HepG2 (cell line): ENCODE measurements around the gene NDNF. TPM values are rescaled to one million over a fixed set of nuclear protein-coding genes. Genes with fewer than 3 reads are reported as not detected.

Experiments used
- ATAC-seq: fragments of 200-7000 bp; cut with Tn5 transposase; 3 replicates; pipeline ENCODE4 v1.9.1; 2020; ENCODE audit warnings: mild to moderate bottlenecking, moderate library complexity
- BruUV-seq: library from RNA; stranded (reverse); fragments of 400-500 nt; replicated peaks from 2 replicates; lab custom pipeline; 2021; lab: Mats Ljungman, UMichigan
- CTCF ChIA-PET: fragments of 300-600 bp; formaldehyde crosslinking; extraction: SDS; loops from one replicate; lab custom pipeline; 2021; ENCODE audit warnings: low total read pairs, inconsistent platforms, low intra/inter-chr PET ratio; lab: Yijun Ruan, JAX
- POLR2A ChIA-PET: fragments of 350-600 bp; sonication (Branson Sonifier 250); formaldehyde crosslinking; loops from one replicate; lab custom pipeline; 2020; ENCODE audit warnings: antibody characterized with exemption, inconsistent platforms; lab: Yijun Ruan, JAX
- DNase-seq: peaks from one replicate; pipeline ENCODE4 v3.0.0-alpha.2; 2015; ENCODE audit warnings: low spot score
- FAIRE-seq: peaks from 3 replicates; lab custom pipeline; 2011; peaks lifted over from hg19 to GRCh38; lab: Jason Lieb, UNC
- H2AFZ ChIP-seq: one replicate; pipeline ENCODE4 v1.6.1; 2011; ENCODE audit warnings: low read length, inconsistent platforms
- H3K27ac ChIP-seq: fragments of 300-600 bp; 3 replicates; pipeline ENCODE4 v1.8.0; 2011; ENCODE audit warnings: mixed run types, mild to moderate bottlenecking, mixed read lengths, low read length, inconsistent platforms; ENCODE audit not compliant: insufficient read depth; ENCODE audit errors: extremely low read length
- H3K27me3 ChIP-seq, 2 experiments: fragments of 200-600 bp in 1 of 2; 2 replicates in 1 of 2; 3 replicates in 1 of 2; pipeline versions ENCODE4 v1.6.0 to v1.8.0; 2011; ENCODE audit warnings: low read length in 2 of 2, mild to moderate bottlenecking in 2 of 2, moderate library complexity in 2 of 2, inconsistent platforms in 1 of 2; ENCODE audit not compliant: insufficient read depth in 2 of 2, control insufficient read depth in 1 of 2
- H3K36me3 ChIP-seq, 2 experiments: fragments of 200-600 bp in 1 of 2; replicated peaks in 1 of 2; 2 replicates in 1 of 2; 3 replicates in 1 of 2; pipeline versions ENCODE4 v1.5.1 to v1.8.0; 2011; ENCODE audit warnings: low read length in 2 of 2, inconsistent platforms in 1 of 2; ENCODE audit not compliant: insufficient read depth in 2 of 2, control insufficient read depth in 1 of 2
- H3K4me1 ChIP-seq: 2 replicates; pipeline ENCODE4 v1.5.1; 2012; ENCODE audit warnings: low read length, inconsistent platforms; ENCODE audit not compliant: insufficient read depth
- H3K4me2 ChIP-seq: 2 replicates; pipeline ENCODE4 v1.6.0; 2011; ENCODE audit warnings: low read depth, low read length, inconsistent platforms
- H3K4me3 ChIP-seq, 3 experiments: fragments of 200-600 bp in 1 of 3; sonication (generic), shearing (Covaris generic) in 1 of 3; replicated peaks in 1 of 3; 2 replicates each; pipeline ENCODE4 v1.5.1; 2011 to 2016; ENCODE audit warnings: low read length in 3 of 3, inconsistent platforms in 2 of 3, low read depth in 2 of 3, mild to moderate bottlenecking in 2 of 3, control low read depth in 1 of 3, mixed read lengths in 1 of 3; ENCODE audit not compliant: insufficient read depth in 1 of 3
- H3K79me2 ChIP-seq: one replicate; pipeline ENCODE4 v1.6.1; 2011; ENCODE audit warnings: low read length, inconsistent platforms; ENCODE audit not compliant: insufficient read depth
- H3K9ac ChIP-seq: 2 replicates; pipeline ENCODE4 v1.6.0; 2011; ENCODE audit warnings: mild to moderate bottlenecking, low read depth, low read length, inconsistent platforms; ENCODE audit not compliant: insufficient read depth
- H3K9me3 ChIP-seq: 2 replicates; pipeline ENCODE4 v1.5.1; 2012; ENCODE audit warnings: mild to moderate bottlenecking, low read length
- H4K20me1 ChIP-seq: 2 replicates; pipeline ENCODE4 v1.6.0; 2011; ENCODE audit warnings: inconsistent platforms, mild to moderate bottlenecking, low read length, moderate library complexity; ENCODE audit not compliant: insufficient read depth
- AKAP8 ChIP-seq: sonication (generic); formaldehyde crosslinking; IDR thresholded peaks from 2 replicates; pipeline ENCODE4 v1.5.1; 2020; ENCODE audit warnings: mild to moderate bottlenecking, missing genetic modification reagents
- ATF5 ChIP-seq: sonication (generic); formaldehyde crosslinking; IDR thresholded peaks from 2 replicates; pipeline ENCODE4 v1.4.0; 2020; ENCODE audit warnings: mild to moderate bottlenecking, low read depth, missing genetic modification reagents
- IKZF1 ChIP-seq: fragments of 450-650 bp; IDR thresholded peaks from 2 replicates; pipeline ENCODE4 v1.7.1; 2016
- ISL2 ChIP-seq: sonication (generic); formaldehyde crosslinking; IDR thresholded peaks from 2 replicates; pipeline ENCODE4 v1.5.0; 2020; ENCODE audit warnings: missing genetic modification reagents
- KDM1A ChIP-seq: IDR thresholded peaks from 2 replicates; pipeline ENCODE4 v1.6.1; 2016; ENCODE audit warnings: missing compliant biosample characterization
- MLXIP ChIP-seq: sonication (generic); formaldehyde crosslinking; IDR thresholded peaks from 2 replicates; pipeline ENCODE4 v1.9.0; 2021; ENCODE audit warnings: missing genetic modification reagents, borderline replicate concordance
- MXD1 ChIP-seq: sonication (generic); formaldehyde crosslinking; IDR thresholded peaks from 2 replicates; pipeline ENCODE4 v1.4.0; 2020; ENCODE audit warnings: mild to moderate bottlenecking, missing genetic modification reagents
- THAP7 ChIP-seq: sonication (generic); formaldehyde crosslinking; IDR thresholded peaks from 2 replicates; pipeline ENCODE4 v1.8.1; 2023; ENCODE audit warnings: mild to moderate bottlenecking, missing genetic modification reagents
- ZBTB7A ChIP-seq: sonication (generic); formaldehyde crosslinking; IDR thresholded peaks from 2 replicates; pipeline ENCODE4 v1.8.0; 2022; ENCODE audit warnings: mild to moderate bottlenecking, missing genetic modification reagents
- ZNF121 ChIP-seq: sonication (generic); formaldehyde crosslinking; IDR thresholded peaks from 2 replicates; pipeline ENCODE4 v1.5.0; 2020; ENCODE audit warnings: mild to moderate bottlenecking, missing genetic modification reagents
- ZNF354B ChIP-seq: sonication (generic); formaldehyde crosslinking; IDR thresholded peaks from 2 replicates; pipeline ENCODE4 v1.8.0; 2022; ENCODE audit warnings: mild to moderate bottlenecking, missing genetic modification reagents
- ZNF740 ChIP-seq: sonication (generic); formaldehyde crosslinking; IDR thresholded peaks from 2 replicates; pipeline ENCODE4 v1.4.0; 2020; ENCODE audit warnings: missing genetic modification reagents
- WGBS: methylation state at CpG from one replicate; pipeline ENCODE4 v1.1.6; 2017; ENCODE audit warnings: low lambda C conversion rate; 5-methylcytosine and 5-hydroxymethylcytosine counted together
- in situ Hi-C: cut with HindIII; loops from 2 replicates; pipeline ENCODE4 v1.10.0; 2017; ENCODE audit warnings: low pct_unique_long_range_greater_than_20kb; ENCODE audit not compliant: extremely low pct_ligation_motif_present
- intact Hi-C: fragments of 100-400 bp; cut with micrococcal nuclease; formaldehyde crosslinking; loops from one replicate; pipeline ENCODE4 v1.10.0; 2022; ENCODE audit not compliant: unreplicated experiment
- polyA plus RNA-seq, 8 experiments: library from polyadenylated mRNA; depleted of rRNA in 3 of 8; stranded (reverse) in 7 of 8; unstranded in 1 of 8; fragments of >200 nt; fragmentation: Illumina TruSeq in 4 of 8; extraction: Trizol in 4 of 8; gene quantifications; 2 replicates each; pipeline versions ENCODE4 v1.2.1 to v1.2.3, GENCODE V29; 2011 to 2016; ENCODE audit warnings: low read depth in 4 of 8, missing spikeins in 1 of 8, mixed read lengths in 1 of 8; ENCODE audit not compliant: insufficient read depth in 1 of 8
- total RNA-seq, 5 experiments: library from RNA; depleted of rRNA; stranded (reverse); fragments of >200 nt; fragmentation: Illumina TruSeq; extraction: Trizol; gene quantifications; 2 replicates each; pipeline ENCODE4 v1.2.3, GENCODE V29; 2016; ENCODE audit warnings: low read depth in 1 of 5

The NDNF gene
- total and polyA plus RNA-seq, 2 of the 13 experiments (the other 11 are each of a cell fraction or from before 2014, with no cell fraction given): not detected

GRCh38 chr4:121094297-121094966 lies 22.1 kb upstream of the NDNF start:
- no peaks in the 10 kb centered on the region for H3K27me3 ChIP-seq
- H3K27ac ChIP-seq: no peak overlapping the region
- H3K4me2 ChIP-seq: no peak overlapping the region
- no peaks in the 10 kb centered on the region for H3K4me1 ChIP-seq
- no peaks in the 10 kb centered on the region for H3K79me2 ChIP-seq
- CTCF ChIA-PET: no interaction called here
- no peak overlapping the region for H3K4me3 ChIP-seq
- BruUV-seq: no TSS peak
- TF ChIP-seq ZNF740 (CRISPR knock-in tag): no peak
- no peak for TF ChIP-seq IKZF1
- POLR2A ChIA-PET: no interaction called here
- ATAC-seq: no peak
- in situ Hi-C loops: loop anchor here (10.0 kb wide), 1 partner anchor 940 kb away; no protein-coding TSS in a partner anchor
- no peaks in the 10 kb centered on the region for H3K9me3 ChIP-seq
- intact Hi-C loops: no loop called here
- no peaks in the 10 kb centered on the region for H3K36me3 ChIP-seq
- 0% methylated on average over 3 of the region's 3 CpGs for WGBS
- no peak overlapping the region for H2AFZ ChIP-seq
- no peak overlapping the region for H3K9ac ChIP-seq
- no peak for DNase-seq
- H4K20me1 ChIP-seq: no peaks in the 10 kb centered on the region
- no peak for FAIRE-seq

GRCh38 chr4:121093261-121093660 lies 20.9 kb upstream of the NDNF start:
- in situ Hi-C loops (loop anchor here (10.0 kb wide), 1 partner anchor 938 kb away; no protein-coding TSS in a partner anchor), intact Hi-C loops (no loop called here)
- Histone ChIP-seq H3K27me3 (no peaks in the 10 kb centered on the region), H3K9ac (no peak overlapping the region), H3K4me2 (no peak overlapping the region), H2AFZ (no peak overlapping the region), H3K79me2 (no peaks in the 10 kb centered on the region), H3K4me3 (no peak overlapping the region), H3K27ac (no peak overlapping the region), H3K4me1 (no peaks in the 10 kb centered on the region), H3K9me3 (no peaks in the 10 kb centered on the region), H3K36me3 (no peaks in the 10 kb centered on the region), H4K20me1 (no peaks in the 10 kb centered on the region)
- ATAC-seq (no peak), DNase-seq (no peak), FAIRE-seq (no peak)
- BruUV-seq: no TSS peak
- ChIA-PET POLR2A (no interaction called here), CTCF (no interaction called here)
- TF ChIP-seq AKAP8 (CRISPR knock-in tag): no peak
- no peak for TF ChIP-seq ZNF121 (CRISPR knock-in tag)
- TF ChIP-seq KDM1A: no peak
- no peak for TF ChIP-seq ISL2
- no peak for TF ChIP-seq ZNF354B (CRISPR knock-in tag)
- TF ChIP-seq ATF5 (CRISPR knock-in tag): no peak
- TF ChIP-seq MXD1 (CRISPR knock-in tag): no peak
- no peak for TF ChIP-seq ZBTB7A (CRISPR knock-in tag)
- TF ChIP-seq THAP7: no peak
- no peak for TF ChIP-seq MLXIP (CRISPR knock-in tag)
